HepG2 (cell line): Measurements from ENCODE around the gene PRSS33. TPM values are rescaled to one million over a fixed set of nuclear protein-coding genes. Genes with fewer than 3 reads are reported as not detected.

Experiments used
- DNMT3B ChIP-seq: conservative IDR thresholded peaks from 2 replicates; pipeline ENCODE4 v1.6.1; 2016; ENCODE audit warnings: missing biosample characterization, control low read depth
- DR1 ChIP-seq: sonication (generic); formaldehyde crosslinking; IDR thresholded peaks from 2 replicates; pipeline ENCODE4 v1.8.0; 2021; ENCODE audit warnings: mild to moderate bottlenecking, missing genetic modification reagents, inconsistent platforms
- FOXM1 ChIP-seq: sonication (generic); formaldehyde crosslinking; IDR thresholded peaks from 2 replicates; pipeline ENCODE4 v1.5.0; 2020; ENCODE audit warnings: missing genetic modification reagents
- HDAC2 ChIP-seq: sonication (generic); formaldehyde crosslinking; IDR thresholded peaks from 2 replicates; pipeline ENCODE4 v1.4.0; 2020; ENCODE audit warnings: missing genetic modification reagents
- IKZF1 ChIP-seq: fragments of 450-650 bp; IDR thresholded peaks from 2 replicates; pipeline ENCODE4 v1.7.1; 2016
- KAT7 ChIP-seq: IDR thresholded peaks from 2 replicates; pipeline ENCODE4 v1.6.1; 2018; ENCODE audit warnings: borderline replicate concordance, missing compliant biosample characterization
- KLF9 ChIP-seq: IDR thresholded peaks from 2 replicates; pipeline ENCODE4 v1.6.1; 2016; ENCODE audit warnings: low read depth
- NR1H2 ChIP-seq: sonication (generic); formaldehyde crosslinking; IDR thresholded peaks from 2 replicates; pipeline ENCODE4 v1.8.1; 2022; ENCODE audit warnings: low read depth, missing genetic modification reagents, borderline replicate concordance
- PHF5A ChIP-seq: IDR thresholded peaks from one replicate; pipeline ENCODE4 v1.6.1; 2018; ENCODE audit warnings: low read depth, missing genetic modification reagents; ENCODE audit not compliant: unreplicated experiment
- RELA ChIP-seq: sonication (generic); formaldehyde crosslinking; IDR thresholded peaks from 2 replicates; pipeline ENCODE4 v1.4.0; 2020; ENCODE audit warnings: missing genetic modification reagents
- SMAD3 ChIP-seq: sonication (generic); formaldehyde crosslinking; IDR thresholded peaks from 2 replicates; pipeline ENCODE4 v1.4.0; 2020; ENCODE audit warnings: missing genetic modification reagents
- SRF ChIP-seq: IDR thresholded peaks from 2 replicates; pipeline ENCODE4 v1.6.1; 2011; ENCODE audit warnings: mild to moderate bottlenecking, low read depth, low read length, moderate library complexity
- SRSF4 ChIP-seq: fragments of 200-400 bp; formaldehyde crosslinking; IDR thresholded peaks from one replicate; pipeline ENCODE4 v1.6.1; 2018; ENCODE audit warnings: mild to moderate bottlenecking, low read depth, low read length, moderate library complexity; ENCODE audit not compliant: poor library complexity, severe bottlenecking
- ZBTB7B ChIP-seq: sonication (generic); formaldehyde crosslinking; IDR thresholded peaks from 2 replicates; pipeline ENCODE4 v1.4.0; 2020; ENCODE audit warnings: missing genetic modification reagents
- ZNF10 ChIP-seq: sonication (generic); formaldehyde crosslinking; IDR thresholded peaks from 2 replicates; pipeline ENCODE4 v1.4.0; 2020; ENCODE audit warnings: mild to moderate bottlenecking, low read depth, missing genetic modification reagents, borderline replicate concordance
- ZNF30 ChIP-seq: sonication (generic); formaldehyde crosslinking; IDR thresholded peaks from 2 replicates; pipeline ENCODE4 v1.5.0; 2020; ENCODE audit warnings: mild to moderate bottlenecking, missing genetic modification reagents
- ZNF564 ChIP-seq: sonication (generic); formaldehyde crosslinking; IDR thresholded peaks from 2 replicates; pipeline ENCODE4 v1.8.1; 2023; ENCODE audit warnings: mild to moderate bottlenecking, missing genetic modification reagents
- ZNF629 ChIP-seq: sonication (generic); formaldehyde crosslinking; conservative IDR thresholded peaks from 2 replicates; pipeline ENCODE4 v1.5.0; 2020; ENCODE audit warnings: missing genetic modification reagents
- ZNF841 ChIP-seq: sonication (generic); formaldehyde crosslinking; IDR thresholded peaks from 2 replicates; pipeline ENCODE4 v1.8.1; 2023; ENCODE audit warnings: missing genetic modification reagents, borderline replicate concordance
- polyA plus RNA-seq, 8 experiments: library from polyadenylated mRNA; depleted of rRNA in 3 of 8; stranded (reverse) in 7 of 8; unstranded in 1 of 8; fragments of >200 nt; fragmentation: Illumina TruSeq in 4 of 8; extraction: Trizol in 4 of 8; gene quantifications; 2 replicates each; pipeline versions ENCODE4 v1.2.1 to v1.2.3, GENCODE V29; 2011 to 2016; ENCODE audit warnings: low read depth in 4 of 8, missing spikeins in 1 of 8, mixed read lengths in 1 of 8; ENCODE audit not compliant: insufficient read depth in 1 of 8
- total RNA-seq, 5 experiments: library from RNA; depleted of rRNA; stranded (reverse); fragments of >200 nt; fragmentation: Illumina TruSeq; extraction: Trizol; gene quantifications; 2 replicates each; pipeline ENCODE4 v1.2.3, GENCODE V29; 2016; ENCODE audit warnings: low read depth in 1 of 5
- TF ChIP-seq, protein P1 (sequence below): sonication (generic); formaldehyde crosslinking; IDR thresholded peaks from 2 replicates; pipeline ENCODE4 v1.9.0; 2021; ENCODE audit warnings: mild to moderate bottlenecking, missing genetic modification reagents
- TF ChIP-seq, protein P2 (sequence below): sonication (generic); formaldehyde crosslinking; IDR thresholded peaks from 2 replicates; pipeline ENCODE4 v1.4.0; 2020; ENCODE audit warnings: missing genetic modification reagents
- TF ChIP-seq, protein P3 (sequence below): sonication (generic); formaldehyde crosslinking; IDR thresholded peaks from 2 replicates; pipeline ENCODE4 v1.4.0; 2020; ENCODE audit warnings: low read depth, mild to moderate bottlenecking, missing genetic modification reagents

PRSS33 gene
- total and polyA plus RNA-seq, 2 of the 13 experiments (the other 11 are each of a cell fraction or from before 2014, with no cell fraction given), result not detected

DNA sequence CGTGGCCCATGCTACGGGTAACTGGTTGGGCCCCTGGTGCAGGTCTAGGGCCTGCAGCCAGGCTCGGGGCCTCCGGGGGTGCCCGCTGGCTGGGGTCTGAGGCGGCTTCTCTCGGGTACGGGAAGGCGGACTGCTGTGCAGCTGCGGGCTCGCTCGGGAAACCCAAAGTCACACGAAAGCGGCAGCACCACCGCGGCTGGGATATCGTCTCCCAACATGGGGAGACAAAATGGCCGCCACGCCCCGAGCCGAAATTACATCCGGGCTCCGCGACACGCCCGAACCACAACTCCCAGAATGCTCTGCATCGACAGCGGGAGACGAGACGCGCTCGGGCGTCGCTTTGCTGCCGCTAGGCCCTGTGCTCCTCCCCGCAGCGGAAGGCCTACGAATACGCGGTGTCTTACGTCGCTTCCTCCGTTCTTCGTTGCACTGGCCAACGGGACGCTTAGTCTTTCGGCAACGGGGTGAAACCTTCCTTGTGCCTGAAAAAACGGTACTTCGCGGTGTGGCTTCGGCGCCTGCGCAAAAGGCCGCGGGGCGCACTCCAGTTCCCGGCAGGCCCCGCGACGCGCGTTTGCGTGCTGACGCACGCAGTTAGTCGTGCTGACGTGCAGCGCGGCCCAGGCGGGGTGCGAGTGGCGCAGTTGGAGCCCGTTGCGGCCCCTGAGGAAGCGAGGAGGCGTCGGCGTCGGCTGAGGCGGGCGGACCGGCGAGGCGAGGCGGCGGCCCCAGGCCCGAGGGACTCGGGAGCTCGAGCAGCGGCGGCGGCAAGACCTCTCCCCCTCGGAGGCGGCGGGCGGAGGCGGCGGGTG, 35.1 kb downstream of the PRSS33 start, which contains the start of gene SRRM2 (continued):
- TF ChIP-seq, protein P1, sequence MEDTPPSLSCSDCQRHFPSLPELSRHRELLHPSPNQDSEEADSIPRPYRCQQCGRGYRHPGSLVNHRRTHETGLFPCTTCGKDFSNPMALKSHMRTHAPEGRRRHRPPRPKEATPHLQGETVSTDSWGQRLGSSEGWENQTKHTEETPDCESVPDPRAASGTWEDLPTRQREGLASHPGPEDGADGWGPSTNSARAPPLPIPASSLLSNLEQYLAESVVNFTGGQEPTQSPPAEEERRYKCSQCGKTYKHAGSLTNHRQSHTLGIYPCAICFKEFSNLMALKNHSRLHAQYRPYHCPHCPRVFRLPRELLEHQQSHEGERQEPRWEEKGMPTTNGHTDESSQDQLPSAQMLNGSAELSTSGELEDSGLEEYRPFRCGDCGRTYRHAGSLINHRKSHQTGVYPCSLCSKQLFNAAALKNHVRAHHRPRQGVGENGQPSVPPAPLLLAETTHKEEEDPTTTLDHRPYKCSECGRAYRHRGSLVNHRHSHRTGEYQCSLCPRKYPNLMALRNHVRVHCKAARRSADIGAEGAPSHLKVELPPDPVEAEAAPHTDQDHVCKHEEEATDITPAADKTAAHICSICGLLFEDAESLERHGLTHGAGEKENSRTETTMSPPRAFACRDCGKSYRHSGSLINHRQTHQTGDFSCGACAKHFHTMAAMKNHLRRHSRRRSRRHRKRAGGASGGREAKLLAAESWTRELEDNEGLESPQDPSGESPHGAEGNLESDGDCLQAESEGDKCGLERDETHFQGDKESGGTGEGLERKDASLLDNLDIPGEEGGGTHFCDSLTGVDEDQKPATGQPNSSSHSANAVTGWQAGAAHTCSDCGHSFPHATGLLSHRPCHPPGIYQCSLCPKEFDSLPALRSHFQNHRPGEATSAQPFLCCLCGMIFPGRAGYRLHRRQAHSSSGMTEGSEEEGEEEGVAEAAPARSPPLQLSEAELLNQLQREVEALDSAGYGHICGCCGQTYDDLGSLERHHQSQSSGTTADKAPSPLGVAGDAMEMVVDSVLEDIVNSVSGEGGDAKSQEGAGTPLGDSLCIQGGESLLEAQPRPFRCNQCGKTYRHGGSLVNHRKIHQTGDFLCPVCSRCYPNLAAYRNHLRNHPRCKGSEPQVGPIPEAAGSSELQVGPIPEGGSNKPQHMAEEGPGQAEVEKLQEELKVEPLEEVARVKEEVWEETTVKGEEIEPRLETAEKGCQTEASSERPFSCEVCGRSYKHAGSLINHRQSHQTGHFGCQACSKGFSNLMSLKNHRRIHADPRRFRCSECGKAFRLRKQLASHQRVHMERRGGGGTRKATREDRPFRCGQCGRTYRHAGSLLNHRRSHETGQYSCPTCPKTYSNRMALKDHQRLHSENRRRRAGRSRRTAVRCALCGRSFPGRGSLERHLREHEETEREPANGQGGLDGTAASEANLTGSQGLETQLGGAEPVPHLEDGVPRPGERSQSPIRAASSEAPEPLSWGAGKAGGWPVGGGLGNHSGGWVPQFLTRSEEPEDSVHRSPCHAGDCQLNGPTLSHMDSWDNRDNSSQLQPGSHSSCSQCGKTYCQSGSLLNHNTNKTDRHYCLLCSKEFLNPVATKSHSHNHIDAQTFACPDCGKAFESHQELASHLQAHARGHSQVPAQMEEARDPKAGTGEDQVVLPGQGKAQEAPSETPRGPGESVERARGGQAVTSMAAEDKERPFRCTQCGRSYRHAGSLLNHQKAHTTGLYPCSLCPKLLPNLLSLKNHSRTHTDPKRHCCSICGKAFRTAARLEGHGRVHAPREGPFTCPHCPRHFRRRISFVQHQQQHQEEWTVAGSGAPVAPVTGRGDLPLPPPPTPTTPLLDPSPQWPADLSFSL (CRISPR knock-in tag), result no peak
- TF ChIP-seq SRF, result no peak
- peak; percentile 92 for TF ChIP-seq DR1 (CRISPR knock-in tag)
- peak; percentile 19; the same call in 1 of the 2 replicates for TF ChIP-seq ZNF564 (CRISPR knock-in tag)
- no peak; the same call in none of the 2 replicates for TF ChIP-seq RELA (CRISPR knock-in tag)
- TF ChIP-seq, protein P2, sequence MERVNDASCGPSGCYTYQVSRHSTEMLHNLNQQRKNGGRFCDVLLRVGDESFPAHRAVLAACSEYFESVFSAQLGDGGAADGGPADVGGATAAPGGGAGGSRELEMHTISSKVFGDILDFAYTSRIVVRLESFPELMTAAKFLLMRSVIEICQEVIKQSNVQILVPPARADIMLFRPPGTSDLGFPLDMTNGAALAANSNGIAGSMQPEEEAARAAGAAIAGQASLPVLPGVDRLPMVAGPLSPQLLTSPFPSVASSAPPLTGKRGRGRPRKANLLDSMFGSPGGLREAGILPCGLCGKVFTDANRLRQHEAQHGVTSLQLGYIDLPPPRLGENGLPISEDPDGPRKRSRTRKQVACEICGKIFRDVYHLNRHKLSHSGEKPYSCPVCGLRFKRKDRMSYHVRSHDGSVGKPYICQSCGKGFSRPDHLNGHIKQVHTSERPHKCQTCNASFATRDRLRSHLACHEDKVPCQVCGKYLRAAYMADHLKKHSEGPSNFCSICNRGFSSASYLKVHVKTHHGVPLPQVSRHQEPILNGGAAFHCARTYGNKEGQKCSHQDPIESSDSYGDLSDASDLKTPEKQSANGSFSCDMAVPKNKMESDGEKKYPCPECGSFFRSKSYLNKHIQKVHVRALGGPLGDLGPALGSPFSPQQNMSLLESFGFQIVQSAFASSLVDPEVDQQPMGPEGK (CRISPR knock-in tag), result no peak
- no peak; the same call in 1 of the 2 replicates for TF ChIP-seq NR1H2 (CRISPR knock-in tag)
- 0 out of 2 replicates have a peak, but pooled peaks have one; percentile 34 for TF ChIP-seq KAT7
- TF ChIP-seq ZNF629 (CRISPR knock-in tag), result no peak
- TF ChIP-seq SMAD3 (CRISPR knock-in tag), result no peak
- TF ChIP-seq HDAC2 (CRISPR knock-in tag), result 0 out of 2 replicates have a peak, but pooled peaks have one; percentile 43
- no peak for TF ChIP-seq PHF5A (CRISPR knock-in tag)
- peak; percentile 62; the same call in 1 of the 2 replicates for TF ChIP-seq ZNF30 (CRISPR knock-in tag)
- no peak for TF ChIP-seq FOXM1 (CRISPR knock-in tag)
- TF ChIP-seq ZNF841 (CRISPR knock-in tag), result peak; percentile 34; the same call in 1 of the 2 replicates
- TF ChIP-seq ZBTB7B (CRISPR knock-in tag), result no peak
- no peak for TF ChIP-seq SRSF4
- TF ChIP-seq DNMT3B (CRISPR knock-in tag), result peak; percentile 9; the same call in 1 of the 2 replicates
- TF ChIP-seq IKZF1, result no peak
- no peak for TF ChIP-seq KLF9 (CRISPR knock-in tag)
- TF ChIP-seq ZNF10 (CRISPR knock-in tag), result no peak
- TF ChIP-seq, protein P3, sequence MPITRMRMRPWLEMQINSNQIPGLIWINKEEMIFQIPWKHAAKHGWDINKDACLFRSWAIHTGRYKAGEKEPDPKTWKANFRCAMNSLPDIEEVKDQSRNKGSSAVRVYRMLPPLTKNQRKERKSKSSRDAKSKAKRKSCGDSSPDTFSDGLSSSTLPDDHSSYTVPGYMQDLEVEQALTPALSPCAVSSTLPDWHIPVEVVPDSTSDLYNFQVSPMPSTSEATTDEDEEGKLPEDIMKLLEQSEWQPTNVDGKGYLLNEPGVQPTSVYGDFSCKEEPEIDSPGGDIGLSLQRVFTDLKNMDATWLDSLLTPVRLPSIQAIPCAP (CRISPR knock-in tag), result no peak
